ENCODE data around the gene NEK7.

Gene NEK7

GRCh38 chr1:198263186-198263585 is 106.4 kb downstream of the NEK7 start:
- no peak for DNase-seq

- no peak for DNase-seq
Observed at GRCh38 chr1:198264282-198264681, 107.5 kb downstream of the NEK7 start.

DNA sequence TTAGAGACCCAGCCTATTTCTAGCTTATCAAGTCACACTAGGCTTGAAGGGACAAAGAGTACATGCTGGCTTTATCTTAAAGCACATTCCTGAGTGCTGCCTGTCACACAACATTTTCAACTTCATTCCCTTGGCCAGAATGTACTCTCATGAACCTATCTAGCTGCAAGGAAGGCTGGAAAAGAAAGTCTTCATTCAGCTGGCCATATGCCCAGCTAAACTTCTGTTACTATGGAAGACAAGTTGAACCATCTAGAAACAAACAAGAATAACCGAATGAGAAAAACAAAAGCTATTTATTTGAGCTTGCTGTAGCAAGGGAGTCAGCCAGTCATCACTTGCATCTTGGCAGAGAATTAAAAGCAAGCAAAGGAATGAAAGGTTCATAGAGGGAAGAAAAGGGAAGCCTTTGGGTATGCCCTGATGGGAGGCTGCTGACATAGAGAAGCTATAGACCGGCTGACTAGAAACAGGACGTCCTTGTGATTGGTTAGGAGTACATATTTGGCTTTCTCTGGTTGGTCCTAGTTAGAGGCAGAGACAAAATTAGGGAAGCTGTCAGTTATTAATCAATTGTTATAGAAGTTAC is 108.4 kb downstream of the NEK7 start:
- DNase-seq: no peak

DNA sequence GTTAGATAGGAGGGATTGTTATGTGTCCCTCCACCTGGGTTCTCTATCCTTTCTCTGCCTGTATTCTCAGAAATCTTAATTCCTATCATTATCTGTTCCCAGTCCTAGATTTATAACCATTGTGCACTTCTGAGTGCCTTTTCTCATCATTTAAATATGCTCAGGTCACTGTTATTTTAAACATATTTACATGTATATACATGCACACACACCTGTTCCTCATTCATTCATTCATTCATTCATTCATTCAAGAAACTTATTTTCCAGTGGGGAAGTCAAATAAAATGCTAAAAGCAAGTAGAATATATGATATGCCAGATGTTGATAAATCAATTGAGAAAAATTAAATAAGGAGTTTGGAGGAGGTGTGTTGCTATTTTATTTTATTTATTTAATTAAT is 110.3 kb downstream of the NEK7 start:
- no peak for DNase-seq

DNA sequence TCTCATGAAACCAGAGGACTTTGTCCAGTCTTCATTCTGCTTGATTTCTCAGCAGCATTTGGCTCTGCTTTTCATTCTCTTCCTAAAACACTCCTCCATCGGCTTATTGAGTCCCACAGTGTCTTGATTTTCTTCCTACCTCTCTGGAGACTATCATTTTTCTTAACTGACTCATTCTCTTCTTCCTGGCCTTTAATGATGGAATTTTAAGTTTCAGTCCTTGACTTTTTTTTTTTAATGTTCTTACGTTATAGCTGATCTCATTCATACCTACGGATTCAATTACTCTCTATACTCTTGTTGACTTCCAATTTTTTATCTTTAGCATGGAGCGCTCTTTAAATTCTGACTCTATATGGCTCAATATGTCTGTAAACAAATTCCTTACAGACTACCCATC is 111.1 kb downstream of the NEK7 start:
- no peak for DNase-seq

DNA sequence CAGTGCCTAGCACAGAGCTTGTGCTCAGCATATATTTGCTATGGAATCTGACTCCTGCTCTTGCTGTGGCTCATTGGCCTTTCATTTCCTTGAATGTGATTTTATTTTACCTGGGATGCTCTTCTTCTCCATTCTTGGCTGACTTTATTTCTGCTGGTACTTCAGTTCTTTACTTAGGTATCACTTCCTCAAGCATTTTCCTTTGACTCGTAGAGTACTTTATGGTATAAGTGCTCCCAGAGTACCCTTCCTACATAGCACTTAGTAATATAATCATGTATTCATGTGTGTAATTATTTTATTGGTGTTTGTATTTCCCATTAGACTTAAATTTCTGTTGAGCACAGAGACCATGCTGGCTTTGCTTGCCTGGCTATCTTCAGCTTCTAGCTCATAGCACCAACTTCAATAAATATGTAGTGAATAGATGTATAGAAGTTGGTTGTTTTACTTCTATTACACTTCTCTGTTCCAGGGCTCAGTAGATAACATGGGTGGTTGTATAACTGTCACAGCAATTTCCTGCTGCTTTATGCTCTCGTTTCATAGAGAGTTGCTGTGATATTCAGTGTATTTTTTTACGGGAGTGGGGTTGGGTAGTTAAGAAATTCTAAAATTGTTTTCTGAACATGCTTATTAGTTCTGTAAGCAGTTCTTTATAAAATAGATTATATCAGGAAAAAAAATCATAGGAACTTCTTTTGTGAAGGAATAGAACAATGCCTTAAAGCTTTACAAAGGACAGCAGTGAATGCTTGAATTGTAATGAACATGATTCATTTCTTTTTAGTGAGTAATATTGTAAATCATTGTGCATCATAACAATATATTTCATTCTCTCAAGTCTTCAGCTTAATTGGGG is 112.2 kb downstream of the NEK7 start:
- no peak for DNase-seq

DNA sequence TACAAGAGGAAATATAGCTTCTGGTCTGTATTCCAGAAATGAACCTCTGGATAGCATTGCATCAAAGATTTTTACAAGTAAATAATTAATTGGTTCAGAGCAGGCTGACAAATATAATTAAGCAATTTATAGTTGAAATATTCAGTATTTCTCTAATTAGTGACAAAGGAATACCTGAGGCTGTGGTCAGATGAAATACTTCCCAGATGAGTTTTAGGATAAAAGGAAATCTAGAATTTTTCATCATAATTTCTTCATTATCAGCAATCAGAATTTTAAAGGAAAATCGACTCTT is 112.8 kb downstream of the NEK7 start:
- DNase-seq: no peak

GRCh38 chr1:198270273-198270828 is 113.6 kb downstream of the NEK7 start:
- DNase-seq: no peak

DNA sequence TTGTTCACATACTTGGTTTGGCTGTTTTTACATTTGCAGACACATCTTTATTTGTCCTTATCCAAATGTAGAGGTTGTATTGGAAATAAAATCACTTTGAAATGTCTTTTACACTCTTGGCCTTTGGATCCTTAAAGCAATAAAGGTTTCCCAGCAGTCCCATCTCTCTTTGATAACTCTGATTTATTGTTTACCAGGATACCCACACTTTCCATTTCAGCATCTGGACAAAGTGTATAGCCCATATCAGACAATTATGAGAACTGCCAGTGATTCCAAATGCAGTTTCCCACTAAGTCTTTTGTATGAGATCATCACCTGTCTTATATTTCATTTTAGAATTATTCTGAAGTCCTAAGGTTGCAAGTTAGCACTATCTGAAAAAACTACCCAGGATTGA is 114.7 kb downstream of the NEK7 start:
- DNase-seq: no peak

DNA sequence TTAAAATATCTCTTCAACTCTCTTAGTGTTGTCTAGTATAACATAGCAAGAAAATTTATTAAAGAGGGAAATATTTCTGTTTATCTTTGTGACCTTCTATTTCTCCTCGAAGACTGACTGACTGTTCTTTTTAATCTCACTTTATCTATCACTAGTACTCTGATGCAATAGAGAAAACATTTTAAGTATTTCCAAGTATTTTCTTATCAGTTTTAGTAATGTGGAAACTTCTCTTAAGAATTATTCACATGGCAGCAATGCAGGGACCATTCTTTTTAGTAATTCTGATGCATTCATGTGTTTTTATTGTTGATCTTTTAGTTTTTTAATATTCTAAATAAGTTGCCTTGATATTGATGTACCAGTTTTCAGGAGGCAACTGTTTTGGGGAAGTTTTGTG is 115.7 kb downstream of the NEK7 start:
- no peak for DNase-seq

GRCh38 chr1:198273748-198274295 is 117.0 kb downstream of the NEK7 start:
- DNase-seq: no peak

GRCh38 chr1:198275597-198275996 is 118.8 kb downstream of the NEK7 start:
- no peak for DNase-seq

DNA sequence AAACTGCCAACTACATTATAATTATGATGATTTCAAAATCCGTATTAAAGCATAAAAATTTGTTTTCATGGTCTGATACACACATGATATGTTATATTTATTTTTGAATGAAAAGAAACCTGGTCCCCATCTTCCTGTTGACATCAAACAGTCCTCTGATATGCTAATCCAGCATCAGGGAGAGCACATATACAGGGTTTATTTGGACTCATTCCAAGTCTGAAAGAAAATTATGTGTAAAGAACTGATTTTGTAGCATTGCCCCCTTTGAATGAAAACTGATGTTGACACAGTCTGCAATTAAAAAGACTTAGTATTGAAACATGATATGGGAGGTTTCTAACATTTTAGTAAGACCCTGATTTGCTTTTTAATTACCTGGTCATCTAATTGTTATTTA is 119.4 kb downstream of the NEK7 start:
- DNase-seq: no peak

DNA sequence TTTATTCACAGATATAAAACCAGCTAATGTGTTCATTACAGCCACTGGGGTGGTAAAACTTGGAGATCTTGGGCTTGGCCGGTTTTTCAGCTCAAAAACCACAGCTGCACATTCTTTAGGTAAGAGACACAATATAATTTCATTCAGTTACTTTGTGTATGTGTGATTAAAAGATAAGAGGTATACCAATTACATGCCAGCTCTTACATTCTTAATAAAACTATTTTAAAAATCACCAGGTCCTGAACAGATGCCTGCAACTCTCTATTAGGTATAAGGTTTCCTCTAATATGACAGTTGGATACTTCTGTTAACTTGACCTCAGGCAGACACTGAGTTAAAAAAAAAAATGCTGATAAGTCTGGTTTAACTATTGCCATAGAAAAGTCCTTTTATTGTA is 122.1 kb downstream of the NEK7 start:
- DNase-seq: no peak

- no peak for DNase-seq
Observed at GRCh38 chr1:198280080-198280479, 123.3 kb downstream of the NEK7 start.

DNA sequence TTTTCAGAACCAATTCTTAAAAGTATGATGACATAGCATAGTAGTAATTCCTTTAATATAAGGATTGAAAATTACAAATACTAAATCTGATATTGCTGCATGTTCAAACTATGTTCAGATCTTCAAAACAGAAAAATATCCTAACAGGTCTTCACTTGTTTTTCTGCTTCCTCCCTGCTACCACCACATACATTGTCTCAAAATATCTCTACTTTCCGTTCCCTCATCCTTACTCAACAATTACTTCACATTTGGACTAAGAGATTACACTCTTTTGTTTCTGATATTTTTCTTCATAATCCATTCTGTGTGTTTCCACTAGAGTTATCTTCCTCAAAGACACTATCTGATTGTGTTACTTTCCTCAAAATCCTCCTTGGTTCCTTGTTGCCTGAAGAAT is 125.1 kb downstream of the NEK7 start:
- DNase-seq: no peak

DNA sequence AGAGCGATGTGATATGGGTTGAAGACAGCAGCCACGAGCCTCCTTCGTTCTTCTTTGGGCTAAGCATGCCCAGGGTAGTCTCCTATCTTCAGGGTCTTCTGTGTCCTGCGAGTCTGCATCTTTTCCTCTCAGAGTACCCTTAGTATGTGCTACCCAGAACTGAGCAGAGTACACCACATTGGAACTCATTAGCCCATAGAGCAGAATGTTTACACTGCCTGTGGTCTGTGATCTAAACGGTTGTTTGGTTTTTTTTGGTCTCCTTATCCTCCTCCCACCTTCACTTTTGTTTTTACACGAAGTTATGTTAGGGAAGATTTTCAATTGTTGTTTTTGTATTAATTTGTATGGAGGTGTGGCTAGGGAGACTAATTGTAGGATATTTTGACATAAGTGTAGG is 126.4 kb downstream of the NEK7 start:
- DNase-seq: no peak

DNA sequence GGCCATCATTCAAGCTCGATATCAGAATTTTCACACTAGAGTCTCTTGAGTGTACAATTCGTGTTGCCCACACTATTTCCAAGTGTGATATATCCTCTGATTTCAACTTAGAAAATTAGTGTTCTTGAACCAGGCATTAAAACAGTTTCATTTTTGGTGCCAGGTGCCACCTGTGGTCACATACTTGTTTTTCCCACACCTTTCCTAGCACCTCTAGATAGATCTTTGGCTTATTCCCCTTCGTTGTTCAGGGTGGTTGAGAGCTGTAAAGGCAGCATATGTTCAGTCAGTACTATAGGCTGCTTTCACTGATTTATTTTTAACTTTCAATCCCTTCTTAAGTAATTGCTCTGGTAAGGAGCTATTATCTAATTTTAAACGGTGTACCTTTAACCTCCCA is 131.1 kb downstream of the NEK7 start:
- DNase-seq: no peak

GRCh38 chr1:198290089-198290683 is 133.4 kb downstream of the NEK7 start:
- no peak for DNase-seq

GRCh38 chr1:198291036-198291435 is 134.2 kb downstream of the NEK7 start:
- no peak for DNase-seq

- no peak for DNase-seq
Observed at GRCh38 chr1:198291924-198292323, 135.1 kb downstream of the NEK7 start.

- DNase-seq: no peak
Observed at GRCh38 chr1:198295225-198295624, 138.4 kb downstream of the NEK7 start.

DNA sequence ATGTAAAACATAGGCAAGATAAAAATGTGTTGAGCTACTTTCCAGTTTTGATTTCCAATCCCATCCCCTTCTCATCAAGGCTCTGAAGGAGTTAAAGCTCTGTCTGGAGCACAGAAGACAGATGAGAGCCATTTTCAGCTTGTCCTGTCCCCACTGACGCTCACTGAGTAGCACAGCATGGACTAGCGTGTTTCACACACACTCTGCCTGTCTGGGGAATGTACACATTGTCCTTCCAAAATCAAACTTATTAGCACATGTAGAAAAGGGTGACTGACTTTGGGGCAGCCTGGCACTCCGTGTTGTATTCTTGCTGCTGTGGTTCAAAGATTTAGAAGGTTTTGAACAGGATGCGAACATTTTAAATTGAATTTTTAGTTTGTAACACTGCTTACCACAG is 139.2 kb downstream of the NEK7 start:
- no peak for DNase-seq

DNA sequence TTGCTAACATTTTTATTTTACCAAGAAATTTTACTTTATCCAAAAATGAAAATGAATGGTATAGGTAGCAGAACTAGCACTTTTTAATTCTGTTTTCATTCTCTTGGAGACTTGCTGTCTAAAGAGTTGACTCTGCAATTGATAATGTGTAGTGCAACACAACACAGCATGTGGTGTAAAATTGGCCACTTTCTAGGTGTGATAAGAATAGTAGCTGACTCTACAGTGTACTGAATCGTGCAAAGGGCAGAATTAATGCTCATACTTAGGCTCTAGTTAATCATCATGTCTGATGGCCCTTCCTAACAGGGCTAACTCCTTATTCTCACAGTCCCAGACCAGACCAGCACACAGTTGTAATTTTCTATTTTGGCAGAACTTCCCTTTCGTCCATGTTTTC is 140.5 kb downstream of the NEK7 start:
- DNase-seq: no peak

Measured in effector CD8-positive, alpha-beta T cell (primary cell).